GM18907 (cell line): ENCODE results near the gene ITM2C.
A peak's percentile ranks its signal among the peaks of the same experiment; 100 is the strongest.

ENCODE experiments used
- ATAC-seq: cut with Tn5 transposase; IDR thresholded peaks from one replicate; pipeline ENCODE4 v1.9.1; 2021; ENCODE audit warnings: mild to moderate bottlenecking, moderate library complexity; ENCODE audit not compliant: unreplicated experiment

ITM2C gene

DNA sequence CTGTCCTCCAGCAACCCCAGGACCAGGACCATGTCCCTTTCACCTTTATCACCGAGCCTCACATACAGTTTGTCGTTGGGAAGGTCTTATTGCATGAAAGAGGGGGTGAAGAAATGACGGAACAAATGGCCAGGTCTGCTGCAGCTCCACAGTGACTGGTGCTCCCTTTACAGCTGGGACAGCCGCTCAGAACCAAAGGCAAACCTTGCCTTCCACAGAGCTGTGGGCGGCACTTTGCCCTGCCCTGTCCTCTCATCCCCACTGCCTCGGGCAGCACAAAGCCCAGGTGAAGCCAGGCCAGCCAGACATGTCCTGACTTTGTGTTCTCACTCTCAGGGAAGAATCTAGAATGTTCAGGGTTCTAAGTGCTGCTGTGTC lies 59.3 kb downstream of the ITM2C start:
- ATAC-seq = no peak

DNA sequence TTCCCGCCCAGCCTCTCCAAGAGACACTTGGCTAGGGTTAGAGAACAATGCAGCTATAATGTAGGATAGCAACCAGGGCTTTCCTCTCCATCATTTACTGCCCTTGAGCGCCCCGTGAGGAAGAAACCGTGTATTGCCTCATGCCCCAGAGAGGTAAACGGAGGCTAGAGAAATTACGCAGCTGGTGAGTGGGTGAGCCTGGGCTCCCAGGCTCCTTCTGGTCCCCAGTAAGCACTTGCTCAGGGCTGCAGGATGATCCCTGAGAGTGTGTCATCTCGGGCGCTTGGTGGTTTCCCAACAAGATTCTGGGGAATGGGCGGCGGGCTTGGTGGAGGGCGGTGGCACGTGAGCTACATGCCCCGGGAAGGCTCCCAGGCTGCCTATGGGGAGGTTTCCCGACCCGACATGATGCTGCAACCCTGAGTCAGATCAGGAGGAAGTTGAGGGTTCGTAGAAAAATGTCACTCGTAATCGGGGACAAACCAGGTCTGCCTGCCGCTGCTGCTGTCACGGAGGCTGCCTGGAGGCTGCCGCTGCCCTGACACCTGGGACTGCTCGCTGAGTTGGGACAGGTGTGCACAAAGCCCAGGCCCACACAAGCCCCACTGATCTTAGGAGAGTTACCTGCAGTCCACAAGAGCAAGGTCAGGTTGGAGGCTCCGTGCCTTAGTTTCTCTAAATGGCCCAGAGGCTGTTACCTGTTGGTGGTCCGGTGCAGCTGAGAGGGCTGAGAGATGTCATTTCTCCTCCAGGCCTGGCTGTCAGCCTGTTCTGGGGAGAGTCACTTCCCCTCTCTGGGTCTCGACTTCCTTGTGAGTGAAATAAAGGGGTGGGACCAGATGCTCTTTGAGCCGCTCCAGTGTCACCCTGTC lies 60.0 kb downstream of the ITM2C start, which contains the start of gene GPR55:
Gene GPR55, minus strand, starts transcription at position 773 of the 872 bp plus-strand sequence. CDS start 14,280 bp downstream, outside the sequence.
- peak; percentile 38 for ATAC-seq

DNA sequence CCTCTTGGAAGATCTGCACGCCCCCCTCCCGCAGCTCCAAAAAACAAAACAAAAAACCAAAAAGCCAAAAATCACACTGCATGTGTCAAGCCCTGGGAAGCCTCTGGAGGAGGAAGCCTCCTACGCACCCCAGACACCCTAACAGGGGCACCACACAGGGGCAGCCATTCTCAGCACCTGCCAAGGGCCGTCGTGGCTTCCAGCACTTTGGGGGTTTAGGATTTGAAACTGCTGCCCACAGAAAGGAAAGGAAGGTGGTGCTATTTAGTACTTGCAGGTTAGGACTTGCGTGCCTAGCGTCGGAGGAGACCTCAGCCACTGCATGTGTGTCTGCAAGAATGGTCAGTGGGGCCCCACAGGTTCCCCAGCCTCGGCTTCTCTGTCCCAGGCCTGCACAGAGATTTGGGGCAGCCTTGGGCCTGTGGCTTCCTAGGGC lies 60.7 kb downstream of the ITM2C start:
- ATAC-seq = peak; percentile 29

DNA sequence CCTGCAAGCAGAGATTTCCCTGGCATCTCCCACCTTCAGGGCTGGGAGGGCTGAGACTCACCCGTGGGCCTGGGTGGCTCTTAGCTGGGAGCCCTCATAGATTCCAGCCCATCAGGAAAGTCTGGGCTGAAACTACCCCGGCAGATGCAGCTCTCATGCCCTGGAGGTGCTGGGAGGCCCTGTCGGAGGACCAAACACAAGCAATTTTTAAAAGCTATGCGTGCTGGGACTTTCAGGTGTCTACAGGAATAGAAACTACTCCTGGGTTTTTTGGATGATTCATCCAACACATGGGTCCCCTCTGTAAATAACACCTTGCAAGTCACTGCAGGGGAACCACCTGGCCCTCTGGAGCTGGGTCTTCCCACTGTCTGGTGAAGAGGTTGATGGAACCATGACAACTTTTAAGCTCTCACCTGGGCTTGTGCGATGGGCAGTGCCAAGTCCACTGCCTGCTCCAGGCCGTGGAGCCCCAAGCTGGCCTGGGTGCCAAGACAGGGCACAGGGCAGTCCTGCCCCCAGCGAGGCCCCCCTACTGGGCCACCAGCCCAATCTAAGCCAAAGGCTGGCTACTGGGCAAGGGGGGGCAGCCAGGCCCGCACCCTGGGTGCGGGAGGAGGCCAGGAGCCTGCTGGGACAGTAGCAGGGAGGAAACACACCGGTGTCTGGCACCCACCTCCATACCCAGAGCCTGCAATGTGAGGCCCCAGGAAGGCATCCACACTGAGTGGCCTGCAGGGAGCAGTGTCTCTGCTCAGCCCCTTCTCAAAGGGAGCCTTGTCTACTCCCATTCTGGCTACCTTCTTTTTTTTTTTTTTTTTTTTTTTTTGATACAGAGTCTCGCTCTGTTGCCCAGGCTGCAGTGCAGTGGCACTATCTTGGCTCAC lies 61.4 kb downstream of the ITM2C start:
- ATAC-seq = peak; percentile 54

DNA sequence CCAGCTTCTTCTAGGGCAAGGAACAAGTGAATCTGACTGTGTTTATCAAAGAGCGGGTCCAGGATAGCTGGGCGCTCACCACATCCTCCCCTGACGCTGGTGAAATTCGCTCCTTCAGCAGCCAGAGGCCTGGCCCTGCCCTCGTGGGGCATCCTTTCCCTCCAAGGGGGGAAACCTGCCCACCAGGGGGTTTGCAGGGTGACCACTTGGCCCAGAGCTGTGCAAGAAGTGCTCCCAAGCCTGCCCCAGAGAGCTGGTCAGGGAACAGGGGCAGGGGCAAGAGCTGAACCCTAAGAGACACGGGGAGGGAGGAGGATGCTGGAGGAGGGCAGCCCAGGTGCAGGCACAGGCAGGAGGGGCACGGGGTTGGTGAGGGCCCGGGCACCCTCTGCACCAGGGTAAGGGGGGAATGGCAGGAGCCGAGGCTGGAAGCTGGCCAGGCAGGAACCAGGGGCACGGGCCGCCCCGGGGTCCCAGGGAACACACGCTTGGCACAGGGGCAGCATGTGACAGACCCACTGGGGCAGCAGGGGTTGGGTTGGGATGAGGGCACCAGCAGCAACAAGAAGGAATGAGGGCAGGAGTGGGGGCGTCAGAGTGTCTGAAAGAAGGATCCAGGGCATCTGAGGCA lies 63.1 kb downstream of the ITM2C start:
- ATAC-seq = no peak
